Medulla oblongata (tissue), 1 donor: Measurements from ENCODE around the gene SNHG17.
"Not testable (repeated sequence)": the region's sequence is repeated elsewhere in the genome, so short reads cannot be mapped to it uniquely, and the experiment has no call there.

Experiments used
- DNase-seq: peaks from one replicate; pipeline ENCODE4 v3.0.0-alpha.2; 2015; ENCODE audit errors: extremely low spot score

Gene SNHG17

DNA sequence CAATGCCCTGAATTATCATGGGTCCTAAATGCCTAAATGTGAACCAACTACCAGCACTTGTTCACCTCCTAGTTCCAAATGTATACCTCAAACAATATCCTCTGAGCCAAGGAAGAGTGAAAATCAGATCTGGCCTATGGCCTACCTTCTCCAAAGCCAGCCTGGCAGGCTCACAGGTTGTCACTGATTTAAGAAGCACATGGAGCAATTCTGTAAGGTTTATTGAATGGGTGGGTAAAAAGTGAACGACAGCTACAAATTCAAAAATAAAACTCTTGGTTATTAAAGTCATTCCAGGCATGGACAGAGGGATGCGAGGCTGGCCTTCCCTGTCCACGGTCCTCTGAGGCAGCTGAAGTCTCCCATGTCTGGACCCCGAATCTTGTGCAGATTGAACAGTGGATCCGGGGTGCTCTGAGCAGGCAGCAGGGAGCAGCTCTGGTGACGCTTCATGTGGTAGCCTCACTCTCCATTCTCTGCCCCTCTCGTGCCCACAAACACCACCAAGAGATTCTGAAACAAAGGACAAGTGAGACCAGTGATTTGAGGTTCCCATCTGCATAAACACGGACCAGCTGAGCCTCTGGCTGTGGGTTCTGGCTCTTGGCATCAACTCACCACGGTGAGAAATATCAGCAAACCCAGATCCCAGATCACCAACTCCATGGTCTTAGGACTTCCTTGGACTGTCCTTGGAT lies 14.6 kb downstream of the SNHG17 start:
- DNase-seq, result no peak

DNA sequence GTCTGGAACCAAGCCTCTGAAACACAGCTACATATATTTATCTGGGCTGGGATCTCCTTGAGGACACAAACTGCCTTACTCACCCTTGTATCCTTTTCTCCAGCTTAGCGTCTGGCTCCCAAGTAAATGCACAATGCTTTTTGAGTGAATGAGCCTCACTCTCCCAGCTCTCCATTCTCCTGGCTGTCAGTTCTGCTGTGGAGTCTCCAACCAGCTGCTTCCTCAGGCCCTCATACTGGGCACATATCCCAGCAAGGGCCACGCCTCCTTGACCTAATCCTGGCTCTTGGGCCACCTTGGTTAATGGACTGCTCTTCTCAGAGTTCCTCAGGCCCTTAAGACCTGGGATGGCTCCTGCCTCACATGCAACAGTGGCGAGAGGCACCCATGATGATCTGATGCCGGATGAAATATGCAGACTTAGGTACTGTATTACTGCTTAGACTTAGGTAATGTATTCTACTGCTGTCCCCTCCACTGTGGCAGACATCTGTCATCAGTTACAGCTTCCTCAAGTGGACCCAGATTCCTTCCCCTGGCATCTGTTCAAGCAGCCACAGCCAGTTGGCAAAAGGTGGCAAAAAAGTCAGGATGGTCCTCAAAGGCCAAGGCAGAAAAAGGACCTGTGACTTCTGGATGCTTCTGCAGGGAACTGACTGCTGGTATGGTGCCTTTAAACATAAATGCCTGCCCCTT lies 16.5 kb downstream of the SNHG17 start:
- peak; percentile 79 for DNase-seq

DNA sequence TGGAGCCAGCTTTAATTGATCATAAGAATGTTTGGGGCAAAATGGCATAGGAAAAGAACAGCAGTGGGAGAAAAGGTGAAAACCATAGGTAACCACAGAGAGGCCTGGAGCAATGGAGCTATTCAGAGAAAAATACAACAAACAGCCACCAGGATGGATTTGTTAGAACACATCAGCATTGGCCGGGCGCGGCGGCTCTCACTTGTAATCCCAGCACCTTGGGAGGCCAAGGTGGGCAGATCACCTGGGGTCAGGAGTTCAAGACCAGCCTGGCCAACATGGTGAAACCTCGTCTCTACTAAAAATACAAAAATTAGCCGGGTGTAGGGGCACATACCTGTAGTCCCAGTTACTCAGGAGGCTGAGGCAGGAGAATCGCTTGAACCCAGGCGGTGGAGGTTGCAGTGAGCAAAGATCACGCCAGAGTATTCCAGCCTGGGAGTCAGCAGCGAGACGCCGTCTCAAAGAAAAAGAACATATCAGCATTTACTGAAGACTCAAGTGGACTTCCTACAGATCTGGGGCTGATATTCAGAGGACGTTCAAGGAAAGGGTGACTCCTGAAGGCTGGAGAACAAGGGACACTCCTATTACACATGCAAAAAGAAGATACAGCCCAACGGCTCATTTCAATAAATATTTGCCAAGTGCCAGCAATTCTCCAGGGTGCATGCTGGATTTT lies 20.2 kb downstream of the SNHG17 start:
- DNase-seq, result no peak

DNA sequence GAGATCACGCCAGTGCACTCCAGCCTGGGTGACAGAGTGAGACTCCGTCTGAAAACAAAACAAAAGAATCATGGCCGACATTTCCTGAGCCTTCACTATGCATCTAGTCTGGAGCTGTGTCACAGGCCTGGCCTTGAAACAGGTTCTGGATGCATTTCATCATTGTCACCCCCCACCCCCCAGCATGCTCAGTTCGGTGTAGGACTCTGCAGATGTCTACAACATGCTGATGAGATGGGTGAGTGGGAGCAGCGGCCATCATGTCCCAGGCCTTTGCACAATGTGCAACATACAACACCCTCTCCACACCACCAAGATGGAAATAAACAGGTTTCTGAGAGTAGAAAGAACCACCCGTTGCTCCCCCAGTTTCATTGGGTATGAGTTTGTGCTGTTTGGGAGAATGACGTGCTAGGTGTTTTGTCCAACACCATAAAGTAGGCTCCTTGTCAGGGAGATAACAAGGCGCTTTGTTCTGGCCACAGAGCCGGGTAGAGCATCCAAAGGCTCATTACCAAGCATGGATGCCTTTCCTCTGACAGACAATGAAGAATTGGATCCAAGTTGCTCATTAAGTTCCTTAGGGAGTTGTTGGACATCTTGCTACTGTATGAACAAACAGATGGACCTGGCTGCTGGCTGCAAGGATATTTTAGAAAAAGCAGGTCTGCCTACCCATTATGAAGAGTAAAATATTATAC lies 22.1 kb downstream of the SNHG17 start:
- peak; percentile 53 for DNase-seq

DNA sequence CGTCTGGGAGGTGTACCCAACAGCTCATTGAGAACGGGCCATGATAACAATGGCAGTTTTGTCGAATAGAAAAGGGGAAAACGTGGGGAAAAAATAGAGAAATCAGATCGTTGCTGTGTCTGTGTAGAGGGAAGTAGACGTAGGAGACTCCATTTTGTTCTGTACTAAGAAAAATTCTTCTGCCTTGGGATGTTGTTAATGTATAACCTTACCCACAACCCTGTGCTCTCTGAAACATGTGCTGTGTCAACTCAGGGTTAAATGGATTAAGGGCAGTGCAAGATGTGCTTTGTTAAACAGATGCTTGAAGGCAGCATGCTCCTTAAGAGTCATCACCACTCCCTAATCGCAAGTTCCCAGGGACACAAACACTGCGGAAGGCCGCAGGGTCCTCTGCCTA lies 27.3 kb downstream of the SNHG17 start:
- not testable (repeated sequence) for DNase-seq

DNA sequence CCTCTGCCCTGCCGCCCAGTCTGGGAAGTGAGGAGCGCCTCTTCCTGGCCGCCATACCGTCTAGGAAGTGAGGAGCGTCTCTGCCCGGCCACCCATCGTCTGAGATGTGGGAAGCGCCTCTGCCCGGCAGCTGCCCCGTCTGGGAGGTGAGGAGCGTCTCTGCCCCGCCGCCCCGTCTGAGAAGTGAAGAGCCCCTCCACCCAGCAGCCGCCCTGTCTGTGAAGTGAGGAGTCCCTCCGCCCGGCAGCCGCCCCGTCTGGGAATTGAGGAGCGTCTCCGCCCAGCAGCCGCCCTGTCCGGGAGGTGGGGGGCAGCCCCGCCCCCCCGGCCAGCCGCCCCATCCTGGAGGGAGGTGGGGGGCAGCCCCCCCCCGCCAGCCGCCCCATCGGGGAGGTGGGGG lies 27.8 kb downstream of the SNHG17 start:
- DNase-seq, result no peak

DNA sequence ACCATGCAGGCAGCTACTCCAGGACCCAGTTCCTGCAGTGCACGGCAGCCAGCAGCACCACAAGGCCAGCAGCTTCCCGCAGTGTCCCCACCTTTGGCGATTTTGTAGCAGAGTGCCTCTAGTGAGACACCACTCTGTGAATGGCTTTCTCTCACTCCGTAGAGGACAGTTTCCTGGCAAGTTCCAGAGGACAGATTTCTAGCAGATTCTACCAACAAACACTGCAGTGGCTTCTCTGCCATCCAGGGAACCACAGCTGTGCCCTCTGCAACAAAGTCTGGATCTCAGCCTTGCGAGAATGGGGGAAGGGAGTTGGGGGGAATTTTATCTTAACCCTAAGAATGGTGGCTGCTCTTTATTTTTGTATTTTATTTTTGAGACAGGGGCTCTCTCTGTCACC lies 28.7 kb downstream of the SNHG17 start:
- peak; percentile 13 for DNase-seq

DNA sequence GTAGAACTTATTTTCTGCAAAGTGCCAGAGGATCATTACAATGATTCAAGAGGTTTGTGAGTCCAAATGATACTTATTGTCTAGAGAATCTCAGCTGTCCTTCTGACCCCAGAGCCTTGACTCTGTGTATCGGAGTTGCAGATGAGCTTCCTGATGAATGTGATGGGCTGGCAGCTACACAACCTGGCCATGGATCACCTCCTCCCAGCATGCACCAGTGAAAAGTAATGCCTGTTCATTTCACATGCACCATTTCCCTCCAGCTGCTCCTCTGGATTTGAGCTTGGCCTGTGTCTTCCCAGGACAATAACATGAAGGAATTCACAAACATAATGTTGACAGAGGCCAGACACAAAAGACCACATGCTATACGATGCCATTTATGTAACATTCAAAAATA lies 30.0 kb downstream of the SNHG17 start:
- DNase-seq, result no peak

DNA sequence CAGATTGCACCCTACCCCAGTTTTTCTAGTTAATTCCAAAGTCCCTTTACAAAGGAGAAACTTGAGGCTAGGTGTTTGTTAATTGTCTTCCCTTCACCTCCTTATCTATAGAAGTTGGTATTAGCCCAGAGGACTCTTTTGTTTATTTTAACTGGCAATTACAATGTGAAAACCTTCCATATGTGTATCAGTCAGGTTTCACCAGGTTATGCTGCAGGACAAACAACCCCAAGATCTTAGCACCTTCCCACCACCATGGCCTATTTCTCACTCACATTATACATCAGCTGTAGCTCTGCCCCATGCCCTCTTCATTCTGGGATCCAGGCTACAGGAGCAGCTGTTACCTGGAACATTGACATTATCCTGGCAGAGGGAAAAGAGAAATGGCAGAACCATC lies 31.1 kb downstream of the SNHG17 start:
- DNase-seq, result no peak

DNA sequence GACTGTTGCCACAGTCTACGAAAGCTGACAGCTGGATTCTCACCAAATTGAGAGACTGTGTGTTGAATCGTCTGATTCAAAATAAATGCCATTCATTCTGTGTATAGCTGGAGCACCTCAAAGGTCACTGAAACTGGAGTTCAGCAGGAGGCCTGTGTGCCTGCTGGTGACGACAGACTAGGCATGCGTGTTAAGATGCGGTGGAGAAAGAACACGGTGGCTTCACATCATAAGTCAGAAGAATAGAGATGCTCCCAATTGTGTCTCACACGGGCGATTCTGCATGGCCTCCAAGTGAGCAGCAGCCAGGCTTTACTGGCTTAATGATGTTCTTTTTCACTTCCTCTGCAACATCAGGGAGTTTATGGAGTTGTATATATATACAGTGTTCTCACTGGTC lies 32.3 kb downstream of the SNHG17 start:
- no peak for DNase-seq

DNA sequence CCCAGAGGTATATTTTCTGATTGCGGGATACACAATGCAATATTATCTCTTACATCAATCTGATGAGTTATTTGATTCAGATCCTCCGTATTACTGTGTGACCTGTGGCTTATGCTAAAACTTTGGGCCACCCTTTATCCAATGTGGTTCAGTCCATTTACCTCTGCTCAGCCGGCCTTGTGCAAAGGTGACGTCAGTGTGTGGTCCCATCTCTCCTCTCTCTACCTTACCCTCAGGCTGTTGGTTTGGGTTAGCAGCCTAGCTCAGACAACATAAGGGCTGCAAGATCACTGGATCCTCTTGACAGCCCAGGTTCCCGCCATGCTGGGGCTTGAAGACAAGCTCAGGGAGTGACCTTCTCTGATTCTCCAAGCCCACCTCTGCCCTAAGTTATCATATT lies 33.0 kb downstream of the SNHG17 start:
- DNase-seq, result no peak

DNA sequence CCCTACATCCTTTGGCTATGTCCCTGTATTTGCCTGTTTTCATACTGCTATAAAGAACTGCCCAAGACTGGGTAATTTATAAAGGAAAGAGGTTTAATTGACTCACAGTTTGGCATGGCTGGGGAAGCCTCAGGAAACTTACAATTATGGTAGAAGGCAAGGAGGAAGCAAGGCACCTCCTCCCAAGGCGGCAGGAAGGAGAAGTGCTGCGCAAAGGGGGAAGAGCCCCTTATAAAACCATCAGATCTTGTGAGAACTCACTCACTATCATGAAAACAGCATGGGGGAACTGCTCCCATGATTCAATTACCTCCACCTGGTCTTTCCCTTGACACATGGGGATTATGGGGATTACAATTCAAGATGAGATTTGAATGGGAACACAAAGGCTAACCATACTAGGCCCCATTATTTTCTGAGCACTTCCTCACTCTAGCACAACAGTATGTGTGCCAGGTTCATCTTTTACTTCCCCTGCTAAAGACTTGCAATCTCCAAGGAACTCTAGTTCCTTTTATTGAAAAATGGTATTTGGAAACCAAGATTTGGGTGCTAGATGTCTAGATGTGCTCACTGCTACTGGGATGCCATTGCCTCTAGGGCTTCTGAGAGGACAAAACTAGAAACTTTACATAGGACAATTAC lies 39.3 kb downstream of the SNHG17 start:
- not testable (repeated sequence) for DNase-seq

DNA sequence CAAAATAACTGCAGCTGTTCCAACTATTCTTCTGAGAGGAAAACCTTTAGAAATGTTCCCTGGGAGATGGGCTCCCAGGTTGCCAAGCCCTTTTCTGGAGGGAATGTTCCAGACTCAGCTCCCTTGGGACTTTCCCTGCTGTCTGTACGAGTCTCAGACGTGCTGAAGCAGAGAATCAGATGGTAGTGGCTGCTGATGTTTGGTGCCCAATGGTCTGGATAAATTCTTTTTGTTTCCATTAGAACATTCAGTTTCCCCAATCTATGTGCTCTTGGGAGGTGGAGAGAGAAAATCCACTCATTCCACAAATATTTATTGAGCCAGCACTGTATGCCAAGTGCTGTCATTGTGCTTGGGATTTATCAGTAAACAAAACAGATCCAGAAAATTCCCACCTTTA lies 40.0 kb downstream of the SNHG17 start:
- DNase-seq, result no peak

DNA sequence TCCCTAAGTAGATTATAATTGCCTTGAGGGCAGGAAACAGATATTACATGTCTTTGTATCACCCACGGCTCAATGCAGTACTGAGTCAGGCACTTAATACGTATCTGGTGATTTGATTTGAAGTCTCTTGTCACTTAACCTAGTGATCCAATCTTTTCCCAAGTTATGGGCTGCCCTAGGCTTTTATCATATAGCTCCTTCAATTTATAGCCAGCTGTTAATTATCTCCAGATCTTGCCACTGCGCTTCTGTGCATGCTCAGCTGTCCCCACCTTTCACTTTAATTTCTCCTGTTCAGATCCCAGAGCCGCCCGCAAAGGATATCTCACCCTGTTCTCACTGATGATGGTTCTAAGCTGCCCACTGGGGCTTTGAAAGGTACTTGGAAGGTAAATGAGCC lies 41.9 kb downstream of the SNHG17 start:
- no peak for DNase-seq

DNA sequence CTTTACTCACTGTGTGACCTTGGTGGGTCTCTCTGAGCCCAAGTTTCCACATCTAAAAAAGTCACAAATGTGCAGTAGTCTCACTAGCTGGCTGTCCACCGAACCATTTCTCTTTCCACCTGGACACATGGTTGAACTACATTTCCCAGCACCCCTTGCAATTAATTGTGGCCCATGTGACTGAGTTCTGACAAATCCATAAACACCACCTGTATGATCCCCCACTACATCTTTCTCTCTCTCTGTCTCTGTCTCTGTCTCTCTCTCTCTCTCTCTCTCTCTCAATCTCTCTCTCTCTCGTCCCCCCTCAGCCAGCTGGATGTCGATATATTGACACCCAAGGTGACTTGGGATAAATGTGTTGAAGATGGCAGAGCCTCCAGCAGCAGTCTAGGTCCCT lies 42.8 kb downstream of the SNHG17 start:
- DNase-seq, result no peak

DNA sequence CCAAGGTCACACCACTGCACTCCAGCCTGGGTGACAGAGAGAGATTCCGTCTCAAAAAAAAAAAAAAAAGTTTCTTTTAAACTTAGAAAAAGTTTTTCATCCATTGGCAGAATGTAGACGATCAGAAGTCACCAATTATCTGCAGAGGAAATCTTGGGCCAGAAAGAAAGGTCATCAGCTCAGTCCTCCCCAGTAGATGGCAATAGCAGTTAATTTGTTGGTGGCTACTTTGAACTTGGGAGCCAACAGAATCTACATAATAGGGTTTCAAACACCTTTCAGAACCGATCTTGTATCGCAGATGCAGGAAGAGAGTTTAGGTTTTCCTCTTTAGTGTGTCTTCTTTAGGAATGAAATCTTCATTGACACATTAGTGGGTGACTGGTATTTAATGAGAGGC lies 47.2 kb downstream of the SNHG17 start:
- peak; percentile 40 for DNase-seq

DNA sequence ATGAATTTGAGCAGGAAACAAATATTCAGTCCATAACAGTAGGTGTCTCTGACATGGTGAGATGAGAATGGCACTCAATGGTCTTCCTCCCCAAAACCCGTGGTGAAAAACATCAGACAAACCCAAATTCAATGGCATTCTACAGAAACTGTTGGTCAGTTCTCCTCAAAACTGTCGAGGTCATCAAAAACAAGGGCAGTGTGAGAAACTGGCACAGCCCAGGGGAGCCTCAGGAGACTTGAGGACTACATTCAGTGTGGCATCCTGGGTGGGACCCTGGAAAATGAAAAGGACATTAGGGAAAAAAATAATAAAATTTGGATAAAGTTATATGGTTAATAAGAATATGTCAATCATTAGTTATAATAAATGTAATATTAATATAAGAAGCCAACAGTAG lies 48.3 kb downstream of the SNHG17 start:
- DNase-seq, result no peak

DNA sequence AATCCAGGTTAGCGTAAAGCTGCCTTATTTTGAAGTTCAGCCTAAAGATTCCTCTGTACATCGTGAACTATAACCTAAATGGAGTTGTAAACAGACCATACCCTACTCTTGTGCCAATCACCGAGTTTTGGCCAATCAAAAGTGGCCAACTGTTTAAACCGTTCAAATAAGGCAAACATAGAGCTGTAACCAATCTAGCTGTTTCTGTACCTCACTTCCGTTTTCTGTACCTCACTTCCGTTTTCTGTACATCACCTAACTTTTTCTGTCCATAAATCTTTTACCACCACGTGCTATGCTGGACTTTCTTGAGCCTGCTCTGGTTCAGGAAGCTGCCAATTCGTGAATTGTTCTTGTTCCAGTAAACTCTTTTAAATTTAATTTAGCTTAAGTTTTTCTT lies 49.1 kb downstream of the SNHG17 start:
- DNase-seq, result no peak

DNA sequence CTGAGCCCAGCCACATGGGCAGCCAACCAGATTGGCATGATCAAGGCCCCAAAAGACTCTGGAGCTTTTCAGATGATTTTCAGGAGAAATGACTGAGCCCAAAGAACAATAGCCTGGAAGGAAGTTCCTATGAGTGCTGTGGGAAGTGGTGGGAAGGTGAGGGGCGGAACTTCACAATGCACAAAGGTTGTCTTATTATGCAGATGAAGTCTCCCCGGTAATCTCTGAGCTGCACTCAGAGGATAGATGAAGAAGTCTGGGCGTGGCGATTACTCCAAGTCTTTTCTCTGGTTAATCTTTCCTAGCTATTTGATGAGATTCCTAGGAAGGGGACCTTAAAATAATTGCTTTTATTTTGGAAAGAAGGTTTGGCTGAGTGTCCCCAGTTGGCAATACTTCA lies 52.0 kb downstream of the SNHG17 start:
- DNase-seq, result no peak

DNA sequence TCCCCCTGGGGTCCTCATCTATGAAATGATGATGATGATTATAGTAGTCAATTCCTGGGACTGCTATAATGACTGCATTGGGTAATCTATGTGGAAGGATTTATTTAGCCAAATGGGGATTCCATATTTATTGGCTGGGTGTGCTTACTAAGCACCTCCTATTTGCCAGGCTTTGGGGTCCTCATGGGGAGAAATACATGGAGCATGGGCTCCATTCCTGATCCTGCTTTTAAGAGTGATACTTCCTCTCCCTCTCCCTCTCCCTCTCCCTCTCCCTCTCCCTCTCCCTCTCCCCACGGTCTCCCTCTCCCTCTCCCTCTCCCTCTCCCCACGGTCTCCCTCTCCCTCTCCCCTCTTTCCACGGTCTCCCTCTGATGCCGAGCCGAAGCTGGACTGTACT lies 57.3 kb downstream of the SNHG17 start:
- not testable (repeated sequence) for DNase-seq

DNA sequence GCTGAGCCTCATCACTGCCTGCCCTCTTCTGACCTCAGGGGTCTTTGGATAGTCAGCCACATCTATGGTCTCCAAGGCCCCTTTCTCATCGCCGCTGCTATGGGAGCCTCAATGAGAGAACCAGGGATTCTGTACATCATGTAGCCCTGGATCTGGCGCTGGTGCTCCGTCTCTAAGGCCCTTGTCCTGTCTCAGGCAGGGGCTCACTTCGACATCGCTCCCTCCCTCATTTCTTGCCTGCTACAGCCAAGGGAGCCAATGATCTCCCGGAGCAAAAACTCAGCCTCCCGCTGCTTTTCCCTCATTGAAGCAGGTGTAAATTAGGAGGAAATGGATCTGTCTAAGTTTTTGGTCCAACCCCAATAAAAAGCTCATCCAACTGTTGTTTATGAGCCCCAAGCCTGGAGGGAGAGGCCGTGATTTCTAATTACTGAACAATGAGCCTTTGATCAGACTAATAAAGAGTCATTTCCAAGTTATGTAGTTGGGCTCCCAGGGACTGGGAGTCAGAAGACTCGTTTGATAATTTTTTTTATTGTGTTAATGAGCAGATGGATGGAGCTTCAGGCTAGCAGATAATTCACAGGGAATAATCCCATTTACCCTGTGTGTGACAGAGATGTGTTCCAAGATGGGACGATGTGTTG lies 58.0 kb downstream of the SNHG17 start:
- peak; percentile 23 for DNase-seq
